Cardiac fibroblast (primary cell): ENCODE measurements around the gene STK4.

Experiments
- DNase-seq, 2 donors: peaks; one replicate each; pipeline versions ENCODE4 v3.0.0 to v3.0.0-alpha.2; 2010; ENCODE audit warnings: low read depth in 2 of 2
- H3K4me3 ChIP-seq, 2 donors: replicated peaks in 1 of 2; 1 replicate in 1 of 2; 2 replicates in 1 of 2; pipeline ENCODE4 v1.5.1; 2011; ENCODE audit warnings: low read depth in 2 of 2, low read length in 2 of 2, mild to moderate bottlenecking in 2 of 2, moderate library complexity in 1 of 2
- TF ChIP-seq, protein P1 (sequence below): IDR thresholded peaks from one replicate; pipeline ENCODE4 v1.5.1; 2011; ENCODE audit warnings: low read depth, mild to moderate bottlenecking, low read length, inconsistent platforms

The STK4 gene

DNA sequence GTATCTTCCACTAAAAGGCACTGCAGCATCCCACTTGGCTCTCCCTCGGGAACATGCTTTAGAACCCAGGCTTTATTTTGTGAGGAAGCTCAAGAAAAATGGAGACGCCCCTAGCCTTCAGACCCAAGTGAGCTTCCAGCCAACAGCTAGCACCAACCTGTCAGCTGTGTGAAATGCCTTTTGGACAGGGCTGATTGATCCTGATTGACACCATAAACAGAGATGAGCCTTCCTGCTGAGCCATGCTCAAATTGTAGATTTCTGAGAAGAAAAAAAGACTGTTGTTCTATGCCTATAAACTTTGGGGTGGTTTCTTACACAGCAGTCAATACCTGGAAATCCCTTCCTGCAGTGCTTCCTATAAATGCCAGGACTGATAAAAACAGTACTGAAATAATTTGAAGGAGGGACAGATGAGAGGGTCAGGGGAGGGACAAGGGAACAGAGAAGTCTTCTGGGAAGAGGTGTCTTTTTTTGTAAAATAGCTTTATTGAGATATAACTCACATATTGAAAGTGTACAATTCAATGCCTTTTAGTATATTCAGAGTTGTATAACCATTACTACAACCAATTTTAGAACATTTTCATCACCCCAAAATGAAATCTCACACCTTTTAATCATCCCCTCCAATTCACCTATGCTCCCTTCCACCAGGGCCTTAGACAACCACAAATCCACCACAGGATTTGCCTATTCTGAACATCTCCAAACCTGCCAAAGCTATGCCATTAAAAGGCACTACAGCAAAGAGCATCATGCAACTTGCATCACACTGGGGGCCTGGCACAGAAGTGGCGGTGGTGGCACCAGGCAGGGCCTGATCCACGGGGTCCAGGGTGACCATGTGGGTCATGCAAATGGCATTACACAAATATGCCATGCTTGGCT lies 2.7 kb upstream of the STK4 start:
- no peak overlapping the region for H3K4me3 ChIP-seq
- no peak for DNase-seq
- TF ChIP-seq, protein P1, sequence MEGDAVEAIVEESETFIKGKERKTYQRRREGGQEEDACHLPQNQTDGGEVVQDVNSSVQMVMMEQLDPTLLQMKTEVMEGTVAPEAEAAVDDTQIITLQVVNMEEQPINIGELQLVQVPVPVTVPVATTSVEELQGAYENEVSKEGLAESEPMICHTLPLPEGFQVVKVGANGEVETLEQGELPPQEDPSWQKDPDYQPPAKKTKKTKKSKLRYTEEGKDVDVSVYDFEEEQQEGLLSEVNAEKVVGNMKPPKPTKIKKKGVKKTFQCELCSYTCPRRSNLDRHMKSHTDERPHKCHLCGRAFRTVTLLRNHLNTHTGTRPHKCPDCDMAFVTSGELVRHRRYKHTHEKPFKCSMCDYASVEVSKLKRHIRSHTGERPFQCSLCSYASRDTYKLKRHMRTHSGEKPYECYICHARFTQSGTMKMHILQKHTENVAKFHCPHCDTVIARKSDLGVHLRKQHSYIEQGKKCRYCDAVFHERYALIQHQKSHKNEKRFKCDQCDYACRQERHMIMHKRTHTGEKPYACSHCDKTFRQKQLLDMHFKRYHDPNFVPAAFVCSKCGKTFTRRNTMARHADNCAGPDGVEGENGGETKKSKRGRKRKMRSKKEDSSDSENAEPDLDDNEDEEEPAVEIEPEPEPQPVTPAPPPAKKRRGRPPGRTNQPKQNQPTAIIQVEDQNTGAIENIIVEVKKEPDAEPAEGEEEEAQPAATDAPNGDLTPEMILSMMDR: no peak

- H3K4me3 ChIP-seq: peak overlapping the region; percentile 93 to 98
- TF ChIP-seq, protein P1: no peak
- DNase-seq: no peak
Measured at GRCh38 chr20:44965651-44966029, 672 bp upstream of the STK4 start.

DNA sequence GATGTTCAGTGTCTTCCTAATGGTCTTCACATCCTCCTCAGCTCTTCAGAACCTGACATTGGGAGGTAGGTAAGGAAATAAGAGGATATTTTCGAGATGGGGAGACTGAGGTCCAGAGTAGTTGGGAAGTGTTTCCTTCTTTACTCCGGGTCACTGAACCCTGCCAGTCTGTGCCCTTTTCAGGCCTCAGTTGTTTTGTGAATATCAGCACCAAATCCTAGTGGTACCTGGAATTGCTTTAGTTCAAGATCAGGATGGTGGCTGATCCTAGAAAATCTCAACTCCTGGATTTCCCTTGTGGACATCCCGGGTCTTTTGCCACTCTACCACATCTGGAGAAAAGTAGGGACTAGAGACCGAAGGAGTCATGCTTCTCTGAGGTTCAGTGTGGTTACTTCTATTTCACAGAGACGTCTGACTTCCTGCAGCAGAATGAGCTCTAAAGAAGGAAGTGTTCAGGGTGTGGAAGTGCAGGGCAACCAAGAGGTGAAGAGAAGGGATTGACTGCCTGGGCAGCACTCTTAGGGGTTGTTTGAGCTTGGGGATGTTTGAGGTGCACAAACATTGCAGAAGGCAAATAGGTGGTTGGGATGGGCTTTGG lies 995 bp downstream of the STK4 start:
- H3K4me3 ChIP-seq: peak overlapping the region; percentile 93 to 98
- no peak for DNase-seq
- TF ChIP-seq, protein P1: no peak

- TF ChIP-seq, protein P1: no peak
- DNase-seq: no peak
- H3K4me3 ChIP-seq: no peak overlapping the region
Measured at GRCh38 chr20:44969300-44969894, 3.1 kb downstream of the STK4 start.

DNA sequence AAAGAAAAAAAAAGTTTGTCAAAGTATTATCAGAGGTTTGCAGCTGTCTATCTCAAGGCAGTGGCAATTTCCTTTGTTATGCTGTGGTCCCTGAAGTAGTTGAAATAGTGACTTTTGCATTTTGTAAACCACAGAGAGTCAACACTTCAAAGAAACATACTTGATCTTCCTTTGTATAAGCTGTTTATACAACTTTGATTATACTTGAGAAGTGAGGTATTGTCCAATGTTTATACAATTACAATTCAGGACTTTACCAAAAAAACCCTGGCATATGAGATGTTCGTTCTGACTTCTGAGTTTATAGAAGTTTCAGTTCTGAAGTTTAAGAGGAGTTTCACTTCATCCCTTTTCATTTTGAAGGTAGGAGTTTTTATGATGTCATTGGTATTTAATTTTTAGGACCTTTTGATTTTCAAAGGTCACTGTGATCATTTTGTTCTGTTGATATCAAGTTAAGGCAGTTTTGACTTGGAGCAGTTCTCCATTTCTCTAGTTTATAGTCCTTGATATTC lies 4.0 kb downstream of the STK4 start:
- no peak for DNase-seq
- TF ChIP-seq, protein P1: no peak
- no peak overlapping the region for H3K4me3 ChIP-seq

- H3K4me3 ChIP-seq: no peak overlapping the region
Measured at GRCh38 chr20:44973053-44973452, 6.7 kb downstream of the STK4 start.

More at GRCh38 chr20:44973053-44973452, 6.7 kb downstream of the STK4 start:
- peak in 1 of 2 donors; percentile 60 for DNase-seq
- TF ChIP-seq, protein P1: no peak
